GM23338 (cell line): ENCODE data around the gene HNF4A.

Experiments used
- CREB1 ChIP-seq: fragments of 250-450 bp; sonication (Bioruptor Pico); IDR thresholded peaks from 2 replicates; pipeline ENCODE4 v1.5.0; 2020; ENCODE audit warnings: low read depth, mild to moderate bottlenecking, moderate library complexity
- CTCF ChIP-seq, 2 experiments: fragments of 200-600 bp in 1 of 2; sonication (generic) in 1 of 2; conservative IDR thresholded peaks; 2 replicates each; pipeline versions ENCODE4 v1.5.1 to v1.6.1; 2016 to 2017; ENCODE audit warnings: antibody characterized with exemption in 2 of 2, low read depth in 2 of 2, mild to moderate bottlenecking in 2 of 2, moderate library complexity in 1 of 2
- ETS1 ChIP-seq: IDR thresholded peaks from 2 replicates; pipeline ENCODE4 v1.6.1; 2016; ENCODE audit warnings: antibody characterized with exemption
- EZH2 ChIP-seq: fragments of 200-600 bp; sonication (generic); IDR thresholded peaks from one replicate; pipeline ENCODE4 v1.8.0; 2017; ENCODE audit warnings: antibody characterized with exemption, mild to moderate bottlenecking, low read depth; ENCODE audit not compliant: unreplicated experiment
- EZH2phosphoT487 ChIP-seq: fragments of 200-600 bp; sonication (generic); IDR thresholded peaks from one replicate; pipeline ENCODE4 v1.8.1; 2018; ENCODE audit warnings: antibody characterized with exemption; ENCODE audit not compliant: unreplicated experiment
- POLR2AphosphoS5 ChIP-seq: IDR thresholded peaks from 2 replicates; pipeline ENCODE4 v1.6.1; 2016; ENCODE audit warnings: antibody characterized with exemption, low read depth
- REST ChIP-seq: IDR thresholded peaks from one replicate; pipeline ENCODE4 v1.6.1; 2018; ENCODE audit warnings: antibody characterized with exemption; ENCODE audit not compliant: unreplicated experiment
- STAT1 ChIP-seq: IDR thresholded peaks from one replicate; pipeline ENCODE4 v1.6.1; 2016; ENCODE audit warnings: antibody characterized with exemption; ENCODE audit not compliant: unreplicated experiment
- ZNF114 ChIP-seq: fragments of 250-450 bp; sonication (Bioruptor Pico); IDR thresholded peaks from 2 replicates; pipeline ENCODE4 v1.5.0; 2020; ENCODE audit warnings: mild to moderate bottlenecking, moderate library complexity
- ZNF331 ChIP-seq: fragments of 250-450 bp; sonication (Bioruptor Pico); IDR thresholded peaks from 2 replicates; pipeline ENCODE4 v1.5.0; 2020; ENCODE audit warnings: low read depth, mild to moderate bottlenecking, moderate library complexity

GRCh38 chr20:44468044-44468782, 112.7 kb downstream of the HNF4A start:
- TF ChIP-seq CTCF (conservative IDR thresholded peaks at IDR 0.05; ENCODE audit: low read depth in 2 of 2) (no peak), POLR2AphosphoS5 (no peak), EZH2phosphoT487 (no peak), CREB1 (CRISPR knock-in tag) (no peak), STAT1 (no peak), ZNF331 (CRISPR knock-in tag) (no peak), EZH2 (no peak), REST (no peak), ZNF114 (CRISPR knock-in tag) (no peak), ETS1 (no peak)
